ENCODE data around the gene AMBP.

AMBP gene

DNA sequence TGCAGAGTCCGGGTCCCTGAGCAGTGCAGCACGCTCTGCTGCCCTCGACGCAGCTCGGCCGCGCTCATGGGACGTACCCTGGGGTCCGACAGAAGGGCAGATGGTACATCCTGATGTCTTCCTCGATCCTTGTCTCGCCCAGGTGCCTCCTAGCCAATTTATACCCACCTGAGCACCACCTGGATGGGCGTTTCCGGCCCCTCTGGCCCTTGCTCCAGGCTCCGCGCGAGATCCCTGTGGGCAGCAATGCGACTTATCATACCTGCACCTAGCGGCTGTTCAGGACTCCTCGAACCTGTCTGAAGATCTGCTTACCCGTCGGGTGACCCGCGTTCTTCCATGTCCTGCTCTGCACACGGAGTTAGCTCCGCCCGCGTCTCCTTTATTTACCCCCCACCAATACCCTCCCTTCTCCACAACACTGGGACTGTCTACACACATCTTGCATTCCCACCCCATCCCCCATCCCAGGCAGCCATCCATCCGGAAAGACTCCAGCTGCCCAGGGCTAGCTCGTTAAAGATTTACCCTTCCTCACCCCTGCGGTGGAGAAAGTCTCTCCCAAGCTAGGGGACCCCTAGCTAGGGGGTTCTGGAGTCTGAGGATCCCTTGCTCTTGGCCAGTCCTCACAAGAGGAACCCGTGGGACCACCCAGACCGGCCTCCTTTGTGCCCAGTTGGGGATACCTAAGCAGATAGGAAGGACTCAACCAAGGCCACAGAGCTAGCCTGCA is 21.0 kb upstream of the AMBP start, which contains the start of gene KIF12:
Gene KIF12 (minus strand): TSS at position 357 of the 733 bp plus-strand sequence. CDS start 16 bp downstream, at position 341.
- no peak within 1 kb of the TSS for H3K9ac ChIP-seq (ENCODE audit: low read depth, low read length)
- no peaks in the 10 kb centered on the region for H3K9me3 ChIP-seq (ENCODE audit: insufficient read depth, low read length, severe bottlenecking)
- no peak within 1 kb of the TSS for H3K4me2 ChIP-seq (ENCODE audit: insufficient read depth, low read length)
- no peaks in the 10 kb centered on the region for H4K20me1 ChIP-seq (ENCODE audit: insufficient read depth, low read length)
- no peaks in the 10 kb centered on the region for H3K27me3 ChIP-seq (ENCODE audit: insufficient read depth, low read length, poor library complexity)
- H3K4me3 ChIP-seq (ENCODE audit: low read depth in 1 of 2, low read length in 2 of 2) = no peak within 1 kb of the TSS
- ATAC-seq (ENCODE audit: insufficient read depth, low read depth) (no peak), DNase-seq (no peak)
- no peaks in the 10 kb centered on the region for H3K36me3 ChIP-seq (ENCODE audit: insufficient read depth, low read length)
- H3K27ac ChIP-seq (ENCODE audit: low read length) = no peak within 1 kb of the TSS
- H3K4me1 ChIP-seq (ENCODE audit: insufficient read depth, low read length) = no peaks in the 10 kb centered on the region
- H3K79me2 ChIP-seq (ENCODE audit: insufficient read depth, low read length) = no peaks in the 10 kb centered on the region
- no peak within 1 kb of the TSS for H2AFZ ChIP-seq (ENCODE audit: low read depth, low read length)
- no peak for TF ChIP-seq EZH2 (IDR thresholded peaks at IDR 0.05; ENCODE audit: borderline replicate concordance, low read depth, low read length, severe bottlenecking)
- TF ChIP-seq CTCF (IDR thresholded peaks at IDR 0.05; ENCODE audit: borderline replicate concordance, extremely low read depth, low read length, poor library complexity, severe bottlenecking) = no peak

- H3K9ac ChIP-seq (ENCODE audit: low read depth, low read length) = no peak overlapping the region
- no peaks in the 10 kb centered on the region for H3K79me2 ChIP-seq (ENCODE audit: insufficient read depth, low read length)
- no peaks in the 10 kb centered on the region for H3K9me3 ChIP-seq (ENCODE audit: insufficient read depth, low read length, severe bottlenecking)
- DNase-seq = no peak
- no peak for TF ChIP-seq CTCF (IDR thresholded peaks at IDR 0.05; ENCODE audit: borderline replicate concordance, extremely low read depth, low read length, poor library complexity, severe bottlenecking)
- no peak for TF ChIP-seq EZH2 (IDR thresholded peaks at IDR 0.05; ENCODE audit: borderline replicate concordance, low read depth, low read length, severe bottlenecking)
- H4K20me1 ChIP-seq (ENCODE audit: insufficient read depth, low read length) = no peaks in the 10 kb centered on the region
- no peaks in the 10 kb centered on the region for H3K36me3 ChIP-seq (ENCODE audit: insufficient read depth, low read length)
- H3K27ac ChIP-seq (ENCODE audit: low read length) = no peak overlapping the region
- no peaks in the 10 kb centered on the region for H3K4me1 ChIP-seq (ENCODE audit: insufficient read depth, low read length)
- no peak overlapping the region for H3K4me2 ChIP-seq (ENCODE audit: insufficient read depth, low read length)
- no peaks in the 10 kb centered on the region for H3K27me3 ChIP-seq (ENCODE audit: insufficient read depth, low read length, poor library complexity)
- no peak overlapping the region for H3K4me3 ChIP-seq (ENCODE audit: low read depth in 1 of 2, low read length in 2 of 2)
- no peak for ATAC-seq (ENCODE audit: insufficient read depth, low read depth)
- no peak overlapping the region for H2AFZ ChIP-seq (ENCODE audit: low read depth, low read length)
Observed at GRCh38 chr9:114098021-114098935, 20.2 kb upstream of the AMBP start.

GRCh38 chr9:114097613-114098020 is 19.5 kb upstream of the AMBP start:
- no peak for DNase-seq
- Histone ChIP-seq H3K9ac (ENCODE audit: low read depth, low read length) (no peak overlapping the region), H3K4me2 (ENCODE audit: insufficient read depth, low read length) (no peak overlapping the region)

More at GRCh38 chr9:114097613-114098020, 19.5 kb upstream of the AMBP start:
- H3K4me3 ChIP-seq (ENCODE audit: low read depth in 1 of 2, low read length in 2 of 2) = no peak overlapping the region
- H2AFZ ChIP-seq (ENCODE audit: low read depth, low read length) = no peak overlapping the region
- H3K27me3 ChIP-seq (ENCODE audit: insufficient read depth, low read length, poor library complexity) = no peaks in the 10 kb centered on the region
- H3K36me3 ChIP-seq (ENCODE audit: insufficient read depth, low read length) = no peaks in the 10 kb centered on the region
- no peak overlapping the region for H3K27ac ChIP-seq (ENCODE audit: low read length)
- no peaks in the 10 kb centered on the region for H3K9me3 ChIP-seq (ENCODE audit: insufficient read depth, low read length, severe bottlenecking)
- ATAC-seq (ENCODE audit: insufficient read depth, low read depth) = no peak
- H4K20me1 ChIP-seq (ENCODE audit: insufficient read depth, low read length) = no peaks in the 10 kb centered on the region
- no peaks in the 10 kb centered on the region for H3K4me1 ChIP-seq (ENCODE audit: insufficient read depth, low read length)
- no peaks in the 10 kb centered on the region for H3K79me2 ChIP-seq (ENCODE audit: insufficient read depth, low read length)
- TF ChIP-seq EZH2 (IDR thresholded peaks at IDR 0.05; ENCODE audit: borderline replicate concordance, low read depth, low read length, severe bottlenecking) (no peak), CTCF (IDR thresholded peaks at IDR 0.05; ENCODE audit: borderline replicate concordance, extremely low read depth, low read length, poor library complexity, severe bottlenecking) (no peak)

Data from DND-41 (cell line).